Stimulated activated CD4-positive, alpha-beta T cell treated with anti-CD3 and anti-CD28 coated beads, Interleukin-12 subunit alpha, Interleukin-12 subunit beta, amount 100 ng/mL, for 4 hours (primary cell): ENCODE data around the gene PDE9A.
"Not testable (repeated sequence)": the region's sequence is repeated elsewhere in the genome, so short reads cannot be mapped to it uniquely, and the experiment has no call there.

Experiments used
- DNase-seq: peaks from one replicate; pipeline ENCODE4 v3.0.0-alpha.2; 2020

Gene PDE9A

DNA sequence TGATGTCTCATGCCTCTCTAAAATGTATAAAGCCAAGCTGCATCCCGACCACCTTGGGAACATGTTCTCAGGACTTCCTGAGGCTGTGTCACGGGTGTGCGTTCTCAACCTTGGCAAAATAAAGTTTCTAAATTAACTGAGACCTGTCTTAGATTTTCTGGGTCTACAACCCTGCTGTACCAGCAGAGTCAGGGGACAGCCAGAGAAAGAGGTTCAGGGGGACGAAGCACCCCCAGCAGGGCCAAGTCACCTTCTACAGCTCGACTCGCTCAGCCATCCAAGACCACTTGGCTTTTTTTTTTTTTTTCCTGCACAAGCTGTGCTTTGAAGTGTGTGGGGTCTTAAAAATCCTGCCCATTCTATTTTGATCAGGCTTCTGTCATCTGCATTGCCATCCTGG, 28.5 kb upstream of the PDE9A start:
- DNase-seq, result no peak

DNA sequence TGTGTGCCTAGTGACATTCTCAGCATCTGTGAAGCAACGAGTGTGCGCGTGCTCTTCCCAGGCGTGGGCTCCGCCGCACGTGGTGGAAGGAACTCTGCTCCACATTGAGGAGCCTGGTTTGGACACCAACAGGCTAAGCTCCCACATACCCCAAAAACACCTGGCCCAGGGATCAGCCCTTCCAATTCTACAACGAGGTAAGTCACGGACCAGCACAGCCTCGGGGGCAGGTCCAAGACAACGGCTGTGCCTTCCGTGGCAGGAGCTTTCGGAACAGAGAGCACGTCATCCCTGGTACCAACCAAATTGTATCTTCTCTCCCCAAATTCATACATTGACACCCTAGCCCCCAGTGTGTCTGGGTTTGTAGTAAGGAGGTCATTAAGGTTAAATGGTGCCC, 27.2 kb upstream of the PDE9A start:
- DNase-seq, result no peak

DNA sequence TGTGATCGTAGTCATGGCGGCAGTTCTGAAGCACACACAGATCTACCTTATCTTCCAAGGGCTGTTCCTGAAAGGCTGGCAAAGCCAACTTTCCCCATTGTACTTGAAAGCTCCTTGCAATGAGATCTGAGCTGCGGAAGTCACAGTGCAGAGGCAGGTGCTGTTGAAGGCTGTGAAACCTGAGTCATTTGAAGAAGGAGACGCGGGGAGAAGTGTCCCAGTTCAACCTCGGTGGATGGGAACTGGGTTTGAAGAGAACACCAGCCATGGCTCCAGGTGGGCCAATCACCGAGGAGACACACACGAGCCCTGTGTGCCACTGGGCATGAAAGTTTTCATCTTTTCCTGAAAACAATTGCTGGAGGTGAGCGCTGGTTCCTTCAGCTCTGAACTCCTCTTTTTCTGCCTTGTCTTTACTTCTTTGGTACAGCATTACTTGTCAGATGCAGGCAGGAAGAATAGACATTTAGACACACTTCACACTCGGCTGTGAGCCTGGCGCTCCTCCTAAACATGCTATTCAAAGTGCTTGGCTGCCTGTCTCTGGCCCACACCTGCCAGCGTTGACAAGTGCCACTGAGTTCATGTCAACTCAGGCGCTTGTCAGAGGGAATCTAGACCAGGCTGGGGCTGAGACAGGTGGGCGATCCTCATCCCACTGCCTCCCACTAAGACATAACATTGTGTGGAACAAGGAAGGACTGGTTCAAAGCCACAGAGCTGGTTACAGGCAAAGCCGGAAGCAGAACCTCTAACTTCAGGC, 25.7 kb upstream of the PDE9A start:
- DNase-seq, result no peak

DNA sequence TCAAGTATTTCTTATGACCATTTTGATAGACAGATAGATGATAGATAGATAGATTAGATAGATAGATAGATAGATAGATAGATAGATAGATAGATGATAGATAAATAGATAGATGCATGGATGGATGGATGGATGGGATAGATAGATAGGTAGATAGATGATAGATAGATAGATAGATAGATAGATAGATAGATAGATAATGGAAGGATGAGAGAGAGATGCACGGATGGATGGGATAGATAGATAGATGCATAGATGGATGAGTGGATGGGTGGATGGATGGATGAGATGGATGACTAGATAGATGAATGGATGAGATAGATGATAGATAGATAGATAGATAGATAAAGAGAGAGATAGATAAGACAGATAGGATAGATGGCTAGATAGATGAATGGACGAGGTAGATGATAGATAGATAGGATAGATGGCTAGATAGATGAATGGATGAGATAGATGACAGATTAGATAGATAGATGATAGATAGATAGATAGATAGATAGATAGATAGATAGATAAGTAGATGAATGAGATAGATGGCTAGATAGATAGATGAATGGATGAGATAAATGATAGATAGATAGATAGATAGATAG, 24.9 kb upstream of the PDE9A start:
- DNase-seq, result not testable (repeated sequence)

DNA sequence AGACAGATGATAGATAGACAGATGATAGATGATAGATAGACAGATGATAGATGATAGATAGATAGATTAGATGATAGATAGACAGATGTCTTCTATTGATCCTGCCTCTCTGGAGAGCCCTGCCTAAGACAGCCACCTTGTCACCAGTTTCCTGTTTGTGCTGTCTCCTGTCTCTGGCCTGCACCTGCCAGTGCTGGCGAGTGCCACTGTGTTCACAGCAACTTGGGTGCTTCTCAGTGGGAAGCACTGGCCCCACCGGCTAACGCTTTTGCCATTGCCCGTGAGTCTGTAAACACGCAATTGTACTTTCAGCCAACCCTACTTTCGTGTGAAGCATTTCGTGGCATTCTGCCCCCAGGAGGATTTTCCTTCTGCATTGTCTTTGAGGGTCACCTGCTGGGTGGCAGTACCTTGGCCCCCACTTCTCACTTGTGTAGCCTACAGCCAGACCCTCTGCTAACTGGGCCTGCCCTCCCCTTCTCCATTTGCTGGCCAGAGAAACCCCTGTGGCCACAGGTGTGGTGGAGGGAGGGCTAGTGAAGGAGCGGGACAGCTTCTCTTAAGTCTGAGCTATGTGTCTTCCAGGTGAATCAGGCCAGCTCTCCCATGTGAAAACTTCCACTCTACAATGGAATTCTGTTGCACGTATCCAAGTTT, 23.4 kb upstream of the PDE9A start:
- no peak for DNase-seq

DNA sequence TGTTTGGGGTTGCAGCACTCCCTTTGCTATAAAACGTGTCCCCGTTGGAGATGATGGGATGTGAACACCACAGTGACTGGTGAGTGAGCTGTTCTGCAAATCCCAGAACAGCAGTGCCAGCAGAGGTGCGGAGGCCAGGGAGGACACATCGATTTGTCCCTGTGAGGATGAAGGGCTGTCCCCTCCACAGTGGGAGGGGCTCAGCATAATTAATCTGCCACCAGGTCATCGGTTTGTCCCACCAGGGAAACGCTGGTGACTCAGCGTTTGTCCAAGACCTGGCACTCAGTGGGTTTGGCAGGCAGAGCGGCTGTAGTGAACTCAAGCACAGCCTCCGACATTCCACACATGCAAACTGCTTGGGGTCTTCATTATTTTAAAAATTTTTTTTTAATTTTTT, 22.8 kb upstream of the PDE9A start:
- no peak for DNase-seq

DNA sequence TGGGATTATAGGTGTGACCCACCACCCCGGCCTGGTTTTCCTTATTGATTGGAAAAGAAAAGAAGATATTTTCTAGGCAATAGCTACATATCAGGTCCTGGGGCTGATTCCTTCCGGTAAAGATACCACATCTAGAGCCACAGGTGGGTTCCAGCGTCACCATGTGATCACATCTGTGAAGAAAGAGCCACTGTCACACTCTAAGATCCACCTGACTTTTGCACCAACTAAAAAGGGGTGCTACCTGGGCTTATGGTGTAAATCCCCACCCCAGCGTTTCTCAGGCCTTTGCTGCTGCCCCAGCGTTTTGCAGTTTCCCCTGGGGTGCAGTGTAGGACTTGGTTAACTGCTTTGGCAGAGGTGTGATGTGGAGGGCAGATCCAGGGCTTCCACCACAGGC, 22.3 kb upstream of the PDE9A start:
- DNase-seq, result no peak

DNA sequence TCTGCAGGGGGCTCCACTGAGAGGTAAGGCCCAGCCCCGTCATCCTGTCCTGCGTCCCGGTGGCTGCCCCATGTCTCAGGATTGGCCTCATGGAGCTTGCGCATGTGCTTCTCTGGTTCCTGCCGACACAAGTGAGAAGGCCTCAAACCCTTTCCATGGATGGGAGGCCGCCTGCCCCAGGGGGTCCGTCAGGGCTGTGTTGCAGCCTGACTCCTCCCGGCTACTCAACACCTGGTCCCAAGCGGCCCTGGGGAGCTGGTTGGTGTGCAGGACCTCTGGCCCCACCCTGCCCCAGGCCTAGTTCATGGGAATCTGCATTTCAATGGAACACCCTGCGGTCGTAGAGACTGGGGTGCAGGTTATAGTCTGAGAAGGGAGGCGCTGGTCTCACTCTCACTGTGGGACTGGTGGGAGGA, 21.1 kb upstream of the PDE9A start:
- no peak for DNase-seq

DNA sequence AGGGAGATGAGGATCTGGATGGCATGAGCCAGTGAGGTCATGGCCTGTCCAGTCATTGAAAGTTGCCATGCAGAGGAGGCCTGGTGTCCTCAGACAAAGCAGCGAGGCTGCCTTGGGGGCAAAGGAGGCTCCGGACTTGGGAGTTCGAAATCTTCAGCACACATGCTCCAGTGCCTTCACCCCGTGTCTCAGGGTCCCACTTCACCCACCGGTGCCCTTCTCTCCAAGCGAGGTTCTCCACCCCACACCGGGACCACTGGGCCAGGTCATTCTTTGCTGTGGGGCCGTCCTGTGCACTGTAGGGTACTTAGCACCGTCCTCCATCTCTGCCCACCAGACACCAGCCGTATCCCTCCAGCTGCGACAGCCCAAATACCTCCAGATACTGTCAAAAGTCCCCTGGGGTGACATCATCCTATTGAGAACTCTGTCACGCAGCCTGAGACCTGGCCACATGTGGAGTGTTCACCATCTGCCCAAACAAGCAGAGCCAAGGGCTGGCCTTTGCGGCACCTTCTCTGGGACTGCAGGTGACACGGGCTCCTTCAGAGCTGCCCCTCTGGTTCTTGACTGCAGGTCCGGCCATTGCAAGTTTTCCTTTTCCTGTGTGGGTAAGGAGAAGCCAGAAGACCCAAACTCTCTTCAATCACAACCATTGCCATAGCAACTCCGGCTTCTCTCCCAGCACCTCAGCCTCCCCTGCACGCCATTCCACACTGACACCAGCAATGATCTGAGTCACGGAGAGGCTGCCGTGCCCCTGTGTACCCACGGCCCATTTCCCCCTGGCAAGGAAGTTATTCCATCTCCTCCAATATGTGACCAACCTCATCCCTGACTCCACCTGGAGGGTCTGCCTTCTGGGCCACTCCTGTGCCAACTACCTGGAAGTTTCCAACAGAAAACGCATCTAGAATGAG, 20.4 kb upstream of the PDE9A start:
- DNase-seq, result no peak

DNA sequence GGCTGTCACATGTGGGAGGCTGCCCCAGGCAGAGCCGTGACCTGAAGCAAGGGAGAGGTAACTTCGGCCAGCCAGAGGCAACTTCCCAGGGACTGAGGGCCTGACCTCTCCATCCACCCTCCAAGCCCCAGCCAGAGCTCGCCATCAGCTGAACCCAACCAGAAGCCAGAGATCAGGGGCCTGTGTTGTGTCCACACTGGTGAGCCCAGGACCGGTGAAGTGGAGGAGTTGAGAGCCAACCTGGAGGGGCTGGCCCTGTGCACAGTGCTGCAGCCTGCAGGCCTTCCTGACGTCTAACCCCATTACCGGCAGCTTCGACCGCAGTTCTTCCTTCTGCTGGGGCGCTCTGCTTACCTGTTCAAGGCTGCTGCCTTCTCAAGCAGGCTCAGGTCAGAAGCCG, 19.6 kb upstream of the PDE9A start:
- no peak for DNase-seq

DNA sequence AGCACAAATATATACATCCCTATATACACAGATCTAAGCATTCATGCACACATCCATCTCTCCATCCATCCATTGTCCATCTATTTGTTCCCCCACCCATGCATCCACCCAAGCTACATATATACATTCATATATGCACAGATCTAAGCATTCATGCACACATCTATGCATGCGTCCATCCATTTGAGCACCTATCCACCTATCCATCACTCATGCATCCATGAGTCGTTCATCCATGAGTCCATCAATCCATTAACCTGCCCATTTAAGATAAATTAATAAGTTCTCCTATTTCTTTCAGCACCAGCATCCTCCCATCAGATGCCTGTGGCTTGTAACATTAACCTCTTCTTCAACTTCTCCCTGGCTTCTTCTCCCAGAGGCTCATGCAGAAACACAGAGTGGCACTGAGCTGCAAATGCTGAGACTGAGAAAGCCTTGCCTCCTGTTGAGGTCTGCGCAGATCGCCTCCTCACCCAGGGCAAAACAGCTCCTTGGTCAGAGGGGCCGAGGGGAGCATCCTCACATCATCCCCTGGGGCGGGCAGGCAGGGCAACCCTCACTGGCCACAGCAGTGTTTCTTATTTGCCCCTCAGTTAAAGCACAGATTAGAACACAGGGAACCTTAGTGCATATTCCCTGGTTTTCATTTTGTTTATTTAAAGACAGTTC, 17.4 kb upstream of the PDE9A start:
- DNase-seq, result no peak

DNA sequence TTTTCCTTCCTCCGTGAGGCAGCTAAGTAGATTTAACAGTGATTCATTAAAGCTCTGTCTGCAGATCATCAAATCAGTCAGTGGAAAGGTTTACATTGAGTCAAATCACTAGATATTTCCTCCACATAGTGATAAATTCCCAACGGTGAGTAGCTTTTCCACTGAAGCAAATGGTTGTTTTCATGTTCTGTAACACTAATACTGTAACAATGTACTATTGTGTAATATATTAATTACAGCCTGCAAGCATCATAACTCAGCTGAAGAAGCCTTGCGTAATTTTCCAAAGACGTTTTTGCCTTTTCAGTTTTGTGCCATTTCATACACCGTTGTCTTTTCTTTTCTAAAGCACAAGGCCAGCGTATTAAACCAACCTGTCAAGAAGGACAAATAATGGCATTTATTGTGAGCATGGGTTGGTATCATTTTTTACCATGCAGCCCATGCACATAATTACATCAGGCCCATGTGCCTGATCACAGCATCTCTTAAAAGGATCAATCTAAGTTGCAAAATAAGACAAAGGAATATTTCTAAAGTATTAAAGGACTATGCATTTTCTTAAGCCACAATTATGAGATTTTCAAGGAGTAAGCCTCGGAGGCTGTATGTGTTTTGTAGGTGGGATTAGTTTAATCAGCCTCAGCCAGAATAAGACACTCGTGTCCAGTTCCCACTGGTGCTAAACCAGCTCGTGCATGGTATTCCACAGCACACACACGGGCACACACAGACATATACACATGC, 16.7 kb upstream of the PDE9A start:
- DNase-seq, result no peak

DNA sequence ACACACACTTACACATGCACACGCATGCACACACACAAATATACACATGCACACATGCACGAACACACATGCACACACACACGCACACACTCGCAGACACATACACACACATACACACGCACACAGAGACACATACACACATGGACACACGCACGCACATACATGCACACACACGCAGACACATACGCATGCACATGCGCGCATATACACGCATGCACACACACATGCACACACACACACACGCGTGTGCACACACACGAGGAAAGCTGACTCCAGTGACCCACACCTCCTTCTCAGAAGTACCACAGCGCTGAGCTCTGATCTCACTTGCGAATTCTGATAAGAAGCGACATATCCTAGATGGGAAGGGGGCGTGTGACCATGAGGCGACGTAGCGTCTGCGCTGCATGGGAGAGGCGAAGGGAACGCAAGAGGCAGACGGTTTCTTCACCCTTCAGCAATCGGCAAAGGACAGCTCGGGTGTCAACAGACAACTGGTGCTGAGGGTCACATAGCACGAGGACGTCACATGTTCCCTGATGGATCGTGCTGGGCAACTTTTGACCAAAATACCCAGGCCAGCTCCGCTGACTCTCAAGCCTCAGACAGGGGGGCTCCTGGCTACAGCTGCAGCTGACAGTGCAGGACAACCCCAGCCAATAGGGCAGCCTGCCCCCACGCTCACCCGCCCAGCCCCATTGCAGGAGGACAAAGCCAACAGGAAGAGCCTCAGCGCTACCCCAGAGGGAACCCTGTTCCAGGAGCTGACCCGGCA, 16.0 kb upstream of the PDE9A start:
- DNase-seq, result no peak

DNA sequence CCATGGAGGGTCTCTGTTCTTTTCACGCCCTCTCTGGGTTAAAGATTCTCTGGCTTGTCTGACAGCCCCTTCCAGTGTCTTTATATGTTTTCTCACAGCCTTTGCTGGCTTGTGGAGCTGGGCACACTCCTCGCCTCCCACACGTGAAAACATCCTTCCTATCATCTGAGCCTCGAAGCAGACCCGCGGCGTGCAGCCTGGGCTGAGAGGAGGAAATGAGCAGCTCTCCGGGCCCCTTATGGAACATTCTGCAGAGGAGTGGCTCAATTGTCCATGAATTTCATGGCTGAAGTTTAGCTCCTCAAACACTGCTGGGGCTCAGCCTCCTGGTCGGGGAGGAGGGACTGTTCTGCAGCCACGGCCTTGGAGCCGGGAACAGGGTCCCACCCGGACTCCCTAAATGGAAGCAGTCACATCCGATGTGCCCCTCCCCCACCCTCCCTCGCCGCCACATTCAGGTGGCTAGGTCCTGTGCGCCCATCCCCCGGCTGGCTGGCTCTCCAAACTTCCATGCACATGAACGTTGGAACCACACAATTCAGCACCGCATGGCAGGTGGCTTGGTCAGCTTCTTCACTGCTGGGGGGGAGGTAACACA, 15.1 kb upstream of the PDE9A start:
- no peak for DNase-seq

DNA sequence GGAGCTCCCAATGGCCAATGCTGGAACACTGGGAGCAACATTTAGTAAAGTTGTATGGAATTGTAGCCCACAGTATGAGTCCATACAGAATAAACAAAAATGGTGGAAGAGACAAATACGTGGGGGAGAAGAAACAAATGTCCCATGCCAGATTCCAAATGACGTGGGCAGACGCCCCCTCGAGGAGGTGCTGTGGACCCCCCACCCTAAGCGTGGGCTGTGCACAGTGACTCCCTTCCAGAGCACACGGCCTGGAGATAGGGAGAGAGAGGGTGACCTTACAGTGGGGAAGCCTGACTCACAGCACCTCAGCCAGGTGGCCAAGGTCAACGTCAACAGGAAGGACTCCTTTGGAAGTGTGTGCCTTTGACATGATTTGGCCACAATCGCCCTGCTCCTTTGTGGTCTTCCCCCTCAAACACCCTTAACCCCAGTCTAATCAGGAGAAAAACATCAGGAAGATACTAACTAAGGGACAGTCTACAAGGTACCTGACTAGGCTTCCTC, 13.7 kb upstream of the PDE9A start:
- DNase-seq, result no peak

DNA sequence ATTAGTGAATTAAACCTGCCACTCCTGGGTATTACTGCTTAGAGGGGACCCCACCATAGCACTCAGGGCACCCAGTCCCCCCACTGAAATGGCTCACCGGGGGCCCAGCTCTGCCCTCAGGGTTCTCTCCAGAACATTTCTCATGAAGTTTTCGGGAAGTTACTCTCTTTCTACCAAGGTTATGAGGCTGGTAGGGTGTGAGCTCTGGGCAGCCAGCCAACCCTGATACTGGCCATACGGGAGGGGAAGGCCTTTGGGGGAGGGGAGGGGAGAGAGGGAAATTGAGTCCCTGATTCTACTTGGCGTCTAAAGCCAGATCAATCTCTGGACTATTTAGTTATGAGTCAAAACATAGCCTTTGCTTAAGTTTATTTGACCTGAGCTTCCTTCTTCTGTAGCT, 12.9 kb upstream of the PDE9A start:
- DNase-seq, result no peak

DNA sequence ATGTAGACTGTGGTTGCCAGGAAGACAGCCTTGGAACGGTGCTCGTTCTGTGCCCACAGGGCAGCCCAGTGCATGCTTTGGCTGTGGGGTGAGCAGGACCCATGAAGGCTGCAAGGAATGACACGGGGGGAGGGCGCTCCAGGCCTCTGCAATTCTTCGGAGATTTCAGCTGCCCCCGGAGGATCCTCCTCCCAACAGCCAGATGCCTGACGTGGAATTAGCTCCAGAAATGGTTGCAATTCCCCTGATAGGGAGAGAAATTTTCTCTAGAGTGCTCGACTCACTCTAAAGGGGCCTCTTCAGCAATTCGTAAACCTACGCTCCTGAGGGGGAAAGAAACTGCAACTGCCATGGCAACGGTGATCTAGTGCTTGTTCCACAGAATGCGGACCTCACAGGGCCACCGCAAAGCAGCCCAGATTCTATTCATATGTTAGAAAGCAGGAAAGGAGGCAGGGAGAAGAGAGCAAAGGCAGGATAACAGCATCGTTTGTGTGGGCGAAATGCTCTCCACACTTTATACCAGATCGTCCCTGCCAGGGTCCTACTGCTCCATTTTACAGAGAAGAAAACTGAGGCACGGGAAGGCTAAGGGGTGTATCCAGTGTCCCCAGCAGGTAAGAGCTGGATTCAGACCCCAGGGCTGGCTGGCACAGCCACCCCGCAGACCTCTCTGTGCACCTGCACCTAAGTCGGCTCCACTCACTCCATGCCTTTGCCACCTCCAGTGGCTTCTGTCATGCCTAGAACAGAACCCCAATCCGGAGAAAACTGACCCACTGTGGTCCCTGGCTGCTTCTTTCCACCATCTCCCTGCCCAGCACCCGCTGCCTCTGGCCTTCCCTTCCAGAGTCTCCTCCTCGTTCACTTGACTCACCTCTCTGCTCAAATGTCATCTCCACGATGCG, 11.9 kb upstream of the PDE9A start:
- DNase-seq, result no peak

DNA sequence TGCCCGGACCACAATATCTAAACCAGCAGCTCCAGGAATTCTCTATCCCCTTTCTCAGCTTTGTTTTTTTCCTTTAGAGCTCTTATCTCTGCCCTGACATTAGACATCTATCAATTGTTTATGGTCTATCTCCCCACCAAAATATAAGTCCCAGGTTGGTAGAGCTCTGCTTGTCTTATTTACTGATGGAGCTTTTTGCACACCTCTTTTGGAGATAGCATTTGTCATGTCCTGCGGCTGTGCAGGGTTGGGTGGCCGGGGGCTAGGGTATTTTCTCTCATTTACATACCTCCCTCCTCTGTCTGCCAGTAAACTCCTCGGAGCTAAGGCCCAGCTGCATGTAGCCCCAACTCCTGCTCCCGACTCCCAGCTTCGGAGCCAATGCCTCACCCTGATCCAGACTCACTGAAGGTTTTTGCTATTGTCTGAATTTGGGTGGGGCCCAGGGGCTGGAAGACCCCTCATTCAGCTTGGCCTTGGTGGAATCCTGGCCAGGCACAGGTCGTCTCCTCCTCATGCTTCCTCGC, 11.1 kb upstream of the PDE9A start:
- no peak for DNase-seq
